CD4-positive, alpha-beta T cell (primary cell): ENCODE results near the gene ONECUT3. TPM values are rescaled to one million over a fixed set of nuclear protein-coding genes. Genes with fewer than 3 reads are reported as not detected.

Source experiments
- ATAC-seq: fragments of 200-7000 bp; cut with Tn5 transposase; one replicate; pipeline ENCODE4 v1.10.0; 2022; ENCODE audit warnings: mild to moderate bottlenecking; ENCODE audit not compliant: poor library complexity
- CTCF ChIA-PET: fragments of 350-600 bp; sonication (Branson Sonifier 250); formaldehyde crosslinking; loops from one replicate; lab custom pipeline; 2021; ENCODE audit warnings: antibody characterized with exemption, inconsistent platforms; lab: Charles Lee
- POLR2A ChIA-PET: fragments of 350-600 bp; sonication (Branson Sonifier 250); formaldehyde crosslinking; loops from one replicate; lab custom pipeline; 2021; ENCODE audit warnings: antibody characterized with exemption, inconsistent platforms; lab: Charles Lee
- DNase-seq, 14 experiments: peaks; one replicate each; pipeline ENCODE4 v3.0.0-alpha.2; 2013 to 2020; ENCODE audit warnings: mixed read lengths in 2 of 14
- H3K27ac ChIP-seq, 2 donors: one replicate each; pipeline versions ENCODE4 v1.5.1 to v1.7.0; 2013; ENCODE audit warnings: low read length in 2 of 2, low read depth in 1 of 2, mild to moderate bottlenecking in 1 of 2
- H3K27me3 ChIP-seq, 2 experiments: 1 replicate in 1 of 2; 2 replicates in 1 of 2; pipeline versions ENCODE4 v1.6.1 to v1.7.0; 2013; ENCODE audit warnings: low read length in 2 of 2, control low read depth in 1 of 2, mild to moderate bottlenecking in 1 of 2, moderate library complexity in 1 of 2; ENCODE audit not compliant: insufficient read depth in 2 of 2, control insufficient read depth in 1 of 2
- H3K36me3 ChIP-seq: one replicate; pipeline ENCODE4 v1.6.1; 2013; ENCODE audit warnings: low read length, control low read depth; ENCODE audit not compliant: insufficient read depth
- H3K4me1 ChIP-seq: one replicate; pipeline ENCODE4 v1.6.1; 2013; ENCODE audit warnings: low read length, control low read depth; ENCODE audit not compliant: insufficient read depth
- H3K4me3 ChIP-seq: one replicate; pipeline ENCODE4 v1.5.1; 2013; ENCODE audit warnings: mild to moderate bottlenecking, low read length, moderate library complexity
- H3K9me3 ChIP-seq, 2 experiments: 1 replicate in 1 of 2; 2 replicates in 1 of 2; pipeline versions ENCODE4 v1.6.1 to v1.7.0; 2013; ENCODE audit warnings: low read length in 2 of 2, mild to moderate bottlenecking in 2 of 2, control low read depth in 1 of 2, moderate library complexity in 1 of 2; ENCODE audit not compliant: control insufficient read depth in 1 of 2, insufficient read depth in 1 of 2
- H3K27ac Mint-ChIP-seq: one replicate; pipeline ENCODE4 v1.8.0; 2020; ENCODE audit warnings: mixed read lengths
- H3K27me3 Mint-ChIP-seq: one replicate; pipeline ENCODE4 v1.8.0; 2021; ENCODE audit warnings: mixed read lengths
- H3K36me3 Mint-ChIP-seq: one replicate; pipeline ENCODE4 v1.8.0; 2021; ENCODE audit warnings: low read depth, mixed read lengths
- H3K4me1 Mint-ChIP-seq: one replicate; pipeline ENCODE4 v1.8.0; 2021; ENCODE audit warnings: low read depth, mixed read lengths
- H3K4me3 Mint-ChIP-seq: one replicate; pipeline ENCODE4 v1.8.0; 2020; ENCODE audit warnings: mild to moderate bottlenecking, mixed read lengths
- H3K9me3 Mint-ChIP-seq: one replicate; pipeline ENCODE4 v1.8.0; 2020; ENCODE audit warnings: mixed read lengths
- intact Hi-C, 2 experiments: fragments of 100-400 bp; cut with DNase I in 1 of 2; cut with micrococcal nuclease in 1 of 2; formaldehyde crosslinking; loops; one replicate each; pipeline versions ENCODE4 v1.15.1 to v1.9.0; 2023 to 2025; cut with DNase I, micrococcal nuclease
- total RNA-seq, 174 experiments: library from RNA in 2 of 174; stranded (reverse) in 2 of 174; gene quantifications; one replicate each; pipeline ENCODE4 v1.2.3 and lab custom pipeline; 2021 to 2026
- TF ChIP-seq, protein P1 (sequence below): fragments of 200-600 bp; IDR thresholded peaks from one replicate; pipeline ENCODE4 v1.8.0; 2022; ENCODE audit warnings: antibody characterized with exemption, mild to moderate bottlenecking

Gene ONECUT3
- total RNA-seq, 2 experiments from 2014 or later = not detected

DNA sequence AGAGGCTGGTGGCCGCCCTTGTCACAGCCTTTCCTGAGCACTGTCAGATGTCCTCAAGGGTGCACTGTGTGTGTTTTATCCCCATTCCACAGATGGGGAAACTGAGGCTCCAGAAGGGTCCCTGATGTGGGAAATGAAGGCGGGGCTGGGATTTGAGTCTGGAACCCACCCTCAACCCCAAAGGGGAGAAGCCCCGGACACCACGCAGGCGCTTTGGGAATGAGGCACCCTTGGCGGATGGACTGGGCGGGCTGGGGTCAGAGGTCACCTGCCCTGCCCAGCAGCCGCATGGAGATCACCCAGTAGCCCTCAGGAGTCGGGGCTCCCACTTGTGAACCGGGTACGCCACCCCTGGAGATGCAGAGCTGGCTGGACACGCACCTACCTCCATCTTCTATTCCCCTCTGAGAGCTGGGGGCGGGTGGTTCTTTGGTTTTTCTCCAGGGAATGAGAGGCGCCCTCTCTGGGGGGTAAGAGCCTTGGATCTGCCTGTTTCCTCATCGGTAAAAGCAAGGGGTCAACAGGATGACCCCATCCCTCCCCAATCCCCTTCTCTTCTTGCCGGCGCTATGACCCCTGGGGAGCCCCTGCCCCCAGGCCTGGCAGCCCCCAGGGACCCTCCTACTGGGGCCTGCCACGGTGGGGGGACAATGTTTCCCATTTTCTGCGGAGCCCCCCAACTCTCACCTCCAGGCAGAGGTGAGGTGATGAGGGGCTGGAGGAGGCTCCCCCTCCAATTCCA, 8.3 kb upstream of the ONECUT3 start:
- peaks cover 0 to 57% of the 10 kb centered on the region in 2 experiments for H3K9me3 ChIP-seq
- TF ChIP-seq, protein P1, sequence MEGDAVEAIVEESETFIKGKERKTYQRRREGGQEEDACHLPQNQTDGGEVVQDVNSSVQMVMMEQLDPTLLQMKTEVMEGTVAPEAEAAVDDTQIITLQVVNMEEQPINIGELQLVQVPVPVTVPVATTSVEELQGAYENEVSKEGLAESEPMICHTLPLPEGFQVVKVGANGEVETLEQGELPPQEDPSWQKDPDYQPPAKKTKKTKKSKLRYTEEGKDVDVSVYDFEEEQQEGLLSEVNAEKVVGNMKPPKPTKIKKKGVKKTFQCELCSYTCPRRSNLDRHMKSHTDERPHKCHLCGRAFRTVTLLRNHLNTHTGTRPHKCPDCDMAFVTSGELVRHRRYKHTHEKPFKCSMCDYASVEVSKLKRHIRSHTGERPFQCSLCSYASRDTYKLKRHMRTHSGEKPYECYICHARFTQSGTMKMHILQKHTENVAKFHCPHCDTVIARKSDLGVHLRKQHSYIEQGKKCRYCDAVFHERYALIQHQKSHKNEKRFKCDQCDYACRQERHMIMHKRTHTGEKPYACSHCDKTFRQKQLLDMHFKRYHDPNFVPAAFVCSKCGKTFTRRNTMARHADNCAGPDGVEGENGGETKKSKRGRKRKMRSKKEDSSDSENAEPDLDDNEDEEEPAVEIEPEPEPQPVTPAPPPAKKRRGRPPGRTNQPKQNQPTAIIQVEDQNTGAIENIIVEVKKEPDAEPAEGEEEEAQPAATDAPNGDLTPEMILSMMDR = no peak
- no peaks in the 10 kb centered on the region for H3K36me3 ChIP-seq
- peaks cover 32% of the 10 kb centered on the region for H3K4me1 ChIP-seq
- no peak overlapping the region for H3K4me3 Mint-ChIP-seq
- peaks cover 2% of the 10 kb centered on the region for H3K9me3 Mint-ChIP-seq
- no peak overlapping the region for H3K27ac ChIP-seq
- DNase-seq (no peak), ATAC-seq (no peak)
- H3K4me3 ChIP-seq = no peak overlapping the region
- ChIA-PET CTCF (no interaction called here), POLR2A (no interaction called here)
- H3K27ac Mint-ChIP-seq = no peak overlapping the region
- H3K36me3 Mint-ChIP-seq = no peaks in the 10 kb centered on the region
- H3K4me1 Mint-ChIP-seq = peaks cover 6% of the 10 kb centered on the region
- H3K27me3 Mint-ChIP-seq = peaks cover 56% of the 10 kb centered on the region
- H3K27me3 ChIP-seq = peaks cover 51 to 57% of the 10 kb centered on the region in 2 experiments
- intact Hi-C loops = no loop called here

DNA sequence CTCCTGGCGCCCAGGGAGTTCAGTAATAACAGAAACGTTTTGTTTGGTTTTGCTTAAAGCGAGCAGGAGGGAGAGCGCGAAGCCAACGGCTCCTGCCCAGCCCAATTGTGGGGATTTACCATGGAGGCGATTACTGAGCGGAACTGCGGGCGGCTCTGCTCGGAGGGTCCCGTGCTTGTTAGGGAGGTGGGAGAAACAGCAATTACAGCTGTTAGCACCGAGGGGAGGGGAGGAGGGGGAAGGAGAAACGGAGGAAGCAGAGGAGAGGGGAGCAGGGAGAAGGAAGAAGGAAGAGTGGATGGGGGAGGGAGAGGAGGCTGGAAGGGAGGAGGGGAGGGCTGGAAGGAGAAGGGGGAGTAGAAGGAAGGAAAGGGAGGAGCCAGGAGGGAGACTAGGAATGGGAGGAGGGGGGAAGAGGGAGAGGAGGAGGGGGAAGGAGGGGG, 7.7 kb upstream of the ONECUT3 start:
- CTCF ChIA-PET = interaction anchor here (1.4 kb wide), 1 partner anchor 73 kb away, joined by 4 read pairs; no protein-coding TSS in a partner anchor
- peaks cover 57 to 63% of the 10 kb centered on the region in 2 experiments for H3K27me3 ChIP-seq
- H3K36me3 ChIP-seq = no peaks in the 10 kb centered on the region
- H3K9me3 Mint-ChIP-seq = no peaks in the 10 kb centered on the region
- peaks cover 0 to 57% of the 10 kb centered on the region in 2 experiments for H3K9me3 ChIP-seq
- POLR2A ChIA-PET = no interaction called here
- H3K36me3 Mint-ChIP-seq = no peaks in the 10 kb centered on the region
- H3K27ac Mint-ChIP-seq = no peak overlapping the region
- H3K27ac ChIP-seq = no peak overlapping the region
- H3K27me3 Mint-ChIP-seq = peaks cover 58% of the 10 kb centered on the region
- DNase-seq = no peak
- no peak overlapping the region for H3K4me3 Mint-ChIP-seq
- peaks cover 38% of the 10 kb centered on the region for H3K4me1 ChIP-seq
- intact Hi-C loops = no loop called here
- no peak overlapping the region for H3K4me3 ChIP-seq
- TF ChIP-seq, protein P1 = no peak
- H3K4me1 Mint-ChIP-seq = peaks cover 9% of the 10 kb centered on the region
- no peak for ATAC-seq

DNA sequence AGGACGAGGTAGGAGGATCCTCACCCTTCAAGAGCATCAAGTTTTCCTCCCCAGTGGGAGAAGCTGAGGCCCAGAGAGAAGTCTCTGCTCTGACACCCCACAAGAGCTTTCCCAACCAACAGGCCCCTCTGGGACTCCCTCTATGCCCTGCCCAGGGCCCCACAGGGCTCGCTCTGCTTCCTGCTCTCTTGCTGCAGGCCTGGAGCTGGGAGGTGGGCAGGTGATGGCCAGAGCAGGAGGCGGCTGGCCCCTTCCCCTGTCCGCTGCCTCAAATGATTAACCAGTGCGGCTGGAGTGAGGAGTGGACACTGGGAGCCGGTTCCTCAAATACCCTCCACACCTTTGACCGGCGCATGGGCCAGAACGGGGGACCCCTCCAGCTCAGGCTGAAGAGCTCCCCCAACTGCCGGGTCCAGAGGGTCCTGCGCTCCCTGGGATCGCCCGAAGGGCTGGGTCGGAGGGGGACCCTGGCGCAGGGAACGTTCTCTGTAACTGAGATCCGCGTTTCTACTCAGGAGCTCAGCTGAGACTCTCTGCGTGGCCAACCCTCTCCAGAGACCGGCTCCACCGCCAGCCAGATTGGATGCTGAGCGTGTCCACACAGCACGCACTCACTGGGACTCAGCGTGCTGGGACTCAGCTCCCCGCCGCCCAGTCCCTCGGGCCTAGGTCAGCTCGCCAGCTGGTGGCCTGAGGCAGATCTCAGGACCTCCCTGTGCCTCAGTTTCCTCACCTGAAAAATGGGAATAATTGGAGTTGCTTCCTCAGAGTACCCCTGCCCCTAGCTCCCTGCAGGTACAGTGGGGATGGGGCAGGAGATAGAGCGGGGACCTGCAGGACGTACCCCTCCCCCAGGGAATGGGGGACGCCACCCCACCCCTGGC, 6.7 kb upstream of the ONECUT3 start:
- peaks cover 0 to 63% of the 10 kb centered on the region in 2 experiments for H3K9me3 ChIP-seq
- CTCF ChIA-PET = interaction anchor here (0.6 to 1.4 kb wide), 2 partner anchors 74 to 183 kb away, joined by 3 to 4 read pairs; no protein-coding TSS in a partner anchor

More for the DNA sequence above, 6.7 kb upstream of the ONECUT3 start:
- no peak for DNase-seq
- ATAC-seq = no peak
- H3K27me3 Mint-ChIP-seq = peaks cover 62% of the 10 kb centered on the region
- no peaks in the 10 kb centered on the region for H3K36me3 Mint-ChIP-seq
- no peak overlapping the region for H3K27ac ChIP-seq
- H3K27ac Mint-ChIP-seq = no peak overlapping the region
- intact Hi-C loops = no loop called here
- H3K4me3 Mint-ChIP-seq = no peak overlapping the region
- no peaks in the 10 kb centered on the region for H3K9me3 Mint-ChIP-seq
- peaks cover 68 to 73% of the 10 kb centered on the region in 2 experiments for H3K27me3 ChIP-seq
- H3K36me3 ChIP-seq = no peaks in the 10 kb centered on the region
- TF ChIP-seq, protein P1 = no peak
- H3K4me3 ChIP-seq = no peak overlapping the region
- H3K4me1 ChIP-seq = peaks cover 39% of the 10 kb centered on the region
- POLR2A ChIA-PET = no interaction called here
- peaks cover 9% of the 10 kb centered on the region for H3K4me1 Mint-ChIP-seq
